Liver (tissue), 9 donors: ENCODE measurements around the gene LCN12. TPM values are rescaled to one million over a fixed set of nuclear protein-coding genes. Genes with fewer than 3 reads are reported as not detected.

Source experiments
- DNase-seq: peaks from one replicate; pipeline ENCODE4 v3.0.0-alpha.2; 2017; ENCODE audit warnings: low spot score
- H3K27ac ChIP-seq, 2 donors: one replicate each; pipeline ENCODE4 v1.7.0; 2013; ENCODE audit warnings: inconsistent platforms in 2 of 2, low read length in 2 of 2, control low read depth in 1 of 2, low read depth in 1 of 2, mild to moderate bottlenecking in 1 of 2
- H3K27me3 ChIP-seq, 4 donors: one replicate each; pipeline versions ENCODE4 v1.6.1 to v1.7.0; 2013; ENCODE audit warnings: low read length in 3 of 4, inconsistent platforms in 1 of 4, mild to moderate bottlenecking in 1 of 4, moderate library complexity in 1 of 4; ENCODE audit not compliant: control insufficient read depth in 4 of 4, insufficient read depth in 4 of 4
- H3K36me3 ChIP-seq, 4 donors: one replicate each; pipeline versions ENCODE4 v1.6.1 to v1.7.0; 2013; ENCODE audit warnings: low read length in 3 of 4, mild to moderate bottlenecking in 3 of 4, low read depth in 1 of 4, moderate library complexity in 1 of 4; ENCODE audit not compliant: control insufficient read depth in 4 of 4, insufficient read depth in 3 of 4
- H3K4me1 ChIP-seq, 4 donors: one replicate each; pipeline versions ENCODE4 v1.6.1 to v1.7.0; 2013; ENCODE audit warnings: low read length in 3 of 4, mild to moderate bottlenecking in 3 of 4, moderate library complexity in 1 of 4; ENCODE audit not compliant: control insufficient read depth in 4 of 4, insufficient read depth in 4 of 4
- H3K4me3 ChIP-seq, 3 donors: one replicate each; pipeline versions ENCODE4 v1.6.1 to v1.7.0; 2013; ENCODE audit warnings: low read length in 3 of 3, control low read depth in 1 of 3, low read depth in 1 of 3, mild to moderate bottlenecking in 1 of 3
- H3K9ac ChIP-seq, 2 donors: one replicate each; pipeline ENCODE4 v1.7.0; 2013; ENCODE audit warnings: low read length in 2 of 2, mild to moderate bottlenecking in 2 of 2, moderate library complexity in 2 of 2, control low read depth in 1 of 2, low read depth in 1 of 2
- H3K9me3 ChIP-seq, 4 donors: one replicate each; pipeline versions ENCODE4 v1.6.1 to v1.7.0; 2013; ENCODE audit warnings: low read length in 3 of 4; ENCODE audit not compliant: control insufficient read depth in 4 of 4
- CTCF ChIP-seq: fragments of 150-350 bp; IDR thresholded peaks from 2 replicates; pipeline ENCODE4 v1.5.1; 2017; ENCODE audit warnings: improper control_type of control experiment, low read depth, low read length; ENCODE audit not compliant: missing input control
- FOXA2 ChIP-seq: IDR thresholded peaks from 2 replicates; pipeline ENCODE4 v1.6.1; 2016; ENCODE audit warnings: antibody characterized with exemption
- HNF4A ChIP-seq, 2 donors: conservative IDR thresholded peaks; 2 replicates each; pipeline ENCODE4 v1.6.1; 2016; ENCODE audit warnings: antibody characterized with exemption in 2 of 2, mild to moderate bottlenecking in 2 of 2
- HNF4G ChIP-seq: IDR thresholded peaks from 2 replicates; pipeline ENCODE4 v1.6.1; 2016; ENCODE audit warnings: antibody characterized with exemption
- JUND ChIP-seq, 2 donors: IDR thresholded peaks; 2 replicates each; pipeline ENCODE4 v1.6.1; 2016; ENCODE audit warnings: antibody characterized with exemption in 2 of 2
- MAX ChIP-seq: IDR thresholded peaks from 2 replicates; pipeline ENCODE4 v1.6.1; 2016; ENCODE audit warnings: antibody characterized with exemption
- RAD21 ChIP-seq, 2 donors: IDR thresholded peaks; 2 replicates each; pipeline ENCODE4 v1.6.1; 2016; ENCODE audit warnings: antibody characterized with exemption in 2 of 2, mild to moderate bottlenecking in 2 of 2
- RXRA ChIP-seq, 2 donors: IDR thresholded peaks; 2 replicates each; pipeline ENCODE4 v1.6.1; 2017 to 2018; ENCODE audit warnings: antibody characterized with exemption in 2 of 2, mild to moderate bottlenecking in 1 of 2
- TAF1 ChIP-seq: conservative IDR thresholded peaks from 2 replicates; pipeline ENCODE4 v1.6.1; 2016; ENCODE audit warnings: antibody characterized with exemption, mild to moderate bottlenecking
- YY1 ChIP-seq: IDR thresholded peaks from 2 replicates; pipeline ENCODE4 v1.6.1; 2016; ENCODE audit warnings: antibody characterized with exemption, mild to moderate bottlenecking
- WGBS: extraction: QIAGEN DNeasy Blood & Tissue Kit; methylation state at CpG from one replicate; pipeline ENCODE4 v1.1.7; 2013; 5-methylcytosine and 5-hydroxymethylcytosine counted together
- polyA plus RNA-seq, 2 donors: library from polyadenylated mRNA; stranded (reverse) in 1 of 2; unstranded in 1 of 2; fragments of 200-250 nt in 1 of 2; fragments of >200 nt in 1 of 2; fragmentation: Nextera tagmentation in 1 of 2; extraction: Ambion mirVana in 1 of 2; gene quantifications; one replicate each; pipeline versions ENCODE4 v1.2.1 to v1.2.3, GENCODE V29; 2013 to 2015
- total RNA-seq, 2 donors: library from RNA; depleted of rRNA; stranded (reverse); fragments of >200 nt; gene quantifications; one replicate each; pipeline ENCODE4 v1.2.3, GENCODE V29; 2014
- donor health status: healthy.
- donor health status: healthy.
- donor health status: healthy.
- donor health status: healthy.
- donor health status: healthy.

Gene LCN12
- total and polyA plus RNA-seq, 4 donors, result 2.3 to 12.2 (median 6.2) TPM

GRCh38 chr9:136985027-136985602 is 33.0 kb downstream of the LCN12 start (continued):
- TF ChIP-seq CTCF, result no peak
- TF ChIP-seq JUND (IDR thresholded peaks at IDR 0.05), result no peak
- no peak for TF ChIP-seq FOXA2
- TF ChIP-seq TAF1, result no peak
- no peak for TF ChIP-seq HNF4A (conservative IDR thresholded peaks at IDR 0.05)
- TF ChIP-seq YY1, result no peak

GRCh38 chr9:136985853-136986252 is 33.8 kb downstream of the LCN12 start:
- Histone ChIP-seq H3K27ac (no peak overlapping the region), H3K9me3 (no peaks in the 10 kb centered on the region), H3K4me3 (no peak overlapping the region), H3K4me1 (peaks cover 0 to 4% (median 1%) of the 10 kb centered on the region in 4 donors), H3K36me3 (no peaks in the 10 kb centered on the region), H3K27me3 (peaks cover 0 to 6% (median under 1%) of the 10 kb centered on the region in 4 donors), H3K9ac (no peak overlapping the region)
- WGBS, result 31% methylated on average over 33 of the region's 33 CpGs
- no peak for TF ChIP-seq MAX
- DNase-seq, result no peak

- Histone ChIP-seq H3K27me3 (peaks cover 0 to 6% (median 0%) of the 10 kb centered on the region in 4 donors), H3K4me1 (peaks cover 6 to 13% (median 8%) of the 10 kb centered on the region in 4 donors)
- 96% methylated on average over 4 of the region's 4 CpGs for WGBS
Measured at GRCh38 chr9:136988872-136989271, 36.8 kb downstream of the LCN12 start.

GRCh38 chr9:136990242-136990911 is 38.3 kb downstream of the LCN12 start:
- WGBS, result 82% methylated on average over 10 of the region's 10 CpGs
- TF ChIP-seq MAX (no peak), RXRA (IDR thresholded peaks at IDR 0.05) (no peak)
- no peak overlapping the region for H3K27ac ChIP-seq
- no peaks in the 10 kb centered on the region for H3K9me3 ChIP-seq
- H3K36me3 ChIP-seq, result peaks cover 0 to 3% (median 0%) of the 10 kb centered on the region in 4 donors
- H3K4me3 ChIP-seq, result no peak overlapping the region
- DNase-seq, result no peak
- no peak overlapping the region for H3K9ac ChIP-seq
- H3K27me3 ChIP-seq, result no peaks in the 10 kb centered on the region
- peaks cover 7 to 15% (median 11%) of the 10 kb centered on the region in 4 donors for H3K4me1 ChIP-seq

More at GRCh38 chr9:136988872-136989271, 36.8 kb downstream of the LCN12 start:
- no peaks in the 10 kb centered on the region for H3K9me3 ChIP-seq
- H3K27ac ChIP-seq, result no peak overlapping the region
- H3K4me3 ChIP-seq, result no peak overlapping the region
- H3K9ac ChIP-seq, result no peak overlapping the region
- H3K36me3 ChIP-seq, result no peaks in the 10 kb centered on the region
- no peak for TF ChIP-seq MAX
- TF ChIP-seq HNF4G, result no peak
- no peak for TF ChIP-seq YY1
- TF ChIP-seq RAD21 (IDR thresholded peaks at IDR 0.05), result no peak
- TF ChIP-seq TAF1, result no peak
- TF ChIP-seq RXRA (IDR thresholded peaks at IDR 0.05), result no peak
- no peak for DNase-seq
